ENCODE measurements around the gene C14orf119.

Gene C14orf119, protein sequence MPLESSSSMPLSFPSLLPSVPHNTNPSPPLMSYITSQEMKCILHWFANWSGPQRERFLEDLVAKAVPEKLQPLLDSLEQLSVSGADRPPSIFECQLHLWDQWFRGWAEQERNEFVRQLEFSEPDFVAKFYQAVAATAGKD

DNA sequence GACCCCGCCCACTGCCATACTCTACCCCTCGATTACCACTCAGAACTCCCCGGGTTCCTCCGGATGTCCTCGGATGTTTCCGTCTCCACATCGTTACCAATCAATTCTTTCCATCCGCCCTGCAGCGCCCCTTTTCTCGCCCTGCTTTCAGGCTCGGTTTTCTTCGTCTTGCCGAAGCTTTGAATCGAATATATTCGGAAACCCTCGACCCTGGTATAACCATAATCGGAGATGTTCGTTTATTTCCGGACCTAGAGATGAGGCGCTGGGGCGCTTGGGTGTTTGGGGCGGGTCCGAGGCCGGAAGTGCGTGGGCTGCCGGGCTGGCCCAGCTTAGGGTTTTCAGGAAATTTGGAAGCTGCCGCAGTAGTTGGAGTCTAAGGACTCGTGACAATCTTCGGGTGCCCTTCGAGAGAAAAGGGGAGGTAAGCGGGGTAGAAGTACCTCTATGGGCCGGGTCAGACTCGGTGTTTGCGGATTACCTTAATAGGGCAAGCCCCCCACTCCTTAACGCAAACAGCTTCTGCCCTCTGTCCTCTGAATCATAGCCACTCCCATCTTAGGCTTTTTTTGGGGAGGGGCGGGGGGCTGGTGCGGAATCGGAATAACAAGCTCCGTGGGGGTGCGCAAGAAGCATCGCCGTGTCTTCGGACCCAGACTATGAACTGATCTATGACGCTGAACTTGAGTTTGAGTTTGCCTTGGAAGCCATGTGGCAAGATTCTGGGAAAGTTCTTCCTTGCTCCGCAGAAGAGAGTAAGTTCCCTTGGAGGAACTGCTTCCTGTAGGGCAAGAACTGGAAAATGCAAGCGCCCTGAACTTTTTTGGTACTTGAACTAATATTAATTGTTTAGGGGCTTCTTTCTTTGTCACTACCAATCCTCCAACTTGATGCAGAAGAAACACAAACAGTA is at the start of gene C14orf119:
C14orf119 (plus strand) TSS at position 310 of the 913 bp plus-strand sequence. CDS start 2,154 bp downstream, outside the sequence.
- peak; percentile 98 for DNase-seq (ENCODE audit: low spot score)

DNA sequence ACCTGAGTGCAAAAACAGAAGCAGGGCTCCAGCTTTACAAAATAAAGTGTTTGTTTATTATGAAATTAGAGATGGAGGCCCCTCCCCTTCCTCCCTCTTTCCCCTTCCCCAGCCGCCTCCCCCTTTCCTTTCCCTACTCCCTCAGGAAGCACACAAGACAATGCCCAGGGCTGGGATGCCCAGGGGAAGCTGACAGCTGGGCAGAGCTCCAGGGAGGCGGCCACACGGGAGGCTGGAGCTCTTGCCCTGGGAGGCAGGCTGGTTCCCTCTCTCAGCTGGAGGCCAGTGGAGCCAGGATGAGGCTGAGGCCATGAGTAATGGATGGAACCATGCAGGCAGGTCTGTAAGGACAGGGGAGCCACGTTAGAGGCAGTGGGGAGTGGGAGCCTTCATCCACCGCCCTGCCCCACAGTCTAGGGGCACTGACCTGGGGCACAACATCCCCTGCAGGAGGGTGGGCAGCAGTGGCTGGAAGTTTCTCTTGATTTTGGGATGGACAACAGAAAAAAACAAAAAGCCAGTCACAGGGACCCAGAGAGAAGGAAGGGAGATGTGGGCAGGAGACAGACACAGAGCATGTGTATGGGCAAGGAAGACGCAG is 48.2 kb upstream of the C14orf119 start:
- no peak for DNase-seq (ENCODE audit: low spot score)

DNA sequence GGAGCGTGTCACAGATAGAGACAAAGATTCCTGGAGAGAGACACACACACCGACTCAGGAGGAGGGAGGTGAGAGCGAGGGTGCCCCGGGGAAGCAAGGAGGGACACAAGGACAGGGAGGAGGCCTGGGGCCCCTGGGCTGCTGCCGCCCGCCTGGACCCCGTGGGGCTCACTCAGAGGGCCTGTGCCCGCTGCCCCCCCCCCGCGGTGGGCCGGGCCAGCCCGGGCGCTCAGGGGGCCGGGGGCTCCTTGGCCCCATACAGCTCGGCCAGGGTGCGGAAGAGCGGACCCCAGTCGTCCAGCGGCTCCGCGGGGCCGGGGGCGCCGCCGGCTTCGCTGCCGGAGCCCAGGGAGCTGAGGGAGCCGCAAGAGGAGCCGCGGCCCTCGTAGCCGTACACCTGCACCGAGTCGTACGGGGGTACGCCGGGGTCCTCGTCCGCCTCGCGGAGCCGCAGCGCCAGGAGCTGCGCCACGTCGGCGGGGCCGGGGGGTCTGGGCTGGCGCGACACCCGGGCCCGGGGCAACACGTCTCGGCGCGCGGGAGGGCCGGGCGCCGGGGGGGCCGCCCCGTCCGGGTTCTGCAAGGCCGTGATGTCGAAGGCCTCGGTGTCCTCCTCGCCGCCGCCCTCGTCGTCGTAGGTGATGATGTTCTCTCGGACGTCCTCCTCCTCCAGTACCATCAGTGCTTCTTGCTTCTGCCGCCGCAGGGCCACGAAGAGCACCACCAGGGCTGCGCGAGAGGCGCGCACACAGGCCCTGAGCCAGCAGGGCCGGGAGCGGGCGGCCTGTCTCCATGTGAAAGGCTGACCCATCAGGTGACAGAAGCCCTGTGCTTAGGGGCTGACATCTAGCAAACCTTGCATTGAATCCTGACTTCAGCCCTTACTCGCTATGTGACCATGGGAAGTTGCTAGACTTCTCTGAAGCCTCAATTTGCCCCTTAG is 47.3 kb upstream of the C14orf119 start:
- no peak for DNase-seq (ENCODE audit: low spot score)

DNA sequence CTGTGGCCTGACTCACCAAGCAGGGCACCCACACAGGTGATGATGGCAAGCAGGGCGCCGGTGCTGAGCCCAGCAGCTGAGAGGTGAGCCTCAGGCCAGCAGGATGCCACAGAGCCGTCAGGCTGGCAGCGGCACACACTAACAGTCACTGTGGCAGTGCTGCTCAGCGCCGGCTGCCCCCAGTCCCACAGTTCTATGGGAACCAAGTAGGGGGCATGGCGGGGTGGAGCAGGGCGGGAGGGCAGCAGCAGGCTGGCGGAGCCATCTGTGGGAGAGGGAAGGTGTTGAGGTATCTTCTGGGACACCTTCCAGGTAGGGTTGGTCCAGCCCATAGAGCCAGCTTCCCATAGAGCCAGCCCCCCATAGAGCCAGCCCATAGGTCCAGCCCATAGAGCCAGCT is 46.3 kb upstream of the C14orf119 start:
- DNase-seq (ENCODE audit: low spot score): no peak

DNA sequence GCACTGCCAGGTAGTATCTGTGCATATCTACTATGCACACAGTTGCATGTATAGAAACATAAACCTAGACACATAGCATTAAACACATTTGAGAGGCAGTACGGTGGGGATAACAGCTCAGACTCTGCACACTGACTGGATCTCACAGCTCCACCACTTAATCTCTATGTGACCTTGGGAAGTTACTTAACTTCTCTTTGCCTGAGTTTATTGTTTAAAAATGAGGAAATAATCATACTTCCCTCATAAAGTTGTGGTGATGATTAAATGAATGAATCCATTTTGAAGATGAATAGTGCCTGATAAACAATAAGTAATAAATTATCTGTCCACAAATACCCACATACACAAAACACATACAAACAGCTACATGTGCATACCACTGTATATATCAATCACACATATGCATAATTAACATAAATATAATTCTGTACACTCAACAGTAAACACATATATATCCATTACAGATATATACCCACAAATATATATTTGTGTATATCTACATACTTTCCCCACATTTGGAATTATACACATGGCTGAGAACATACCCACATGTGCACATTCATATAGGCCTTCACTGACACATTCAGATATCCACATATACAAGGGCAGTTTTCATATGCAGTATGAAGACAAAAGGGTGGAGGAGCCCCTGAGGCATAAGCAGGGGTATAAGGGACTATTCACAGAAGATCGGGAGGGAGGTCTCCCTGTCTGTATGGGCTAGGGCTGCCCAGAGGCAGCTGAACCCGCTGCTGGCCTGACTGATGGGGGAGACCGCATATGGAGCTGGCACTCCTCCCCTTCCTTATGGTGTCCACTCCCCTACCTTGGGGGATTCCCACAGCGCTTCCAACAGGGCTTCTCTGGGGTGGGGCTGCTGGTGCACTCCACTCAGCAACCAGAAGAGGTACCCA is 43.9 kb upstream of the C14orf119 start:
- DNase-seq (ENCODE audit: low spot score): no peak

DNA sequence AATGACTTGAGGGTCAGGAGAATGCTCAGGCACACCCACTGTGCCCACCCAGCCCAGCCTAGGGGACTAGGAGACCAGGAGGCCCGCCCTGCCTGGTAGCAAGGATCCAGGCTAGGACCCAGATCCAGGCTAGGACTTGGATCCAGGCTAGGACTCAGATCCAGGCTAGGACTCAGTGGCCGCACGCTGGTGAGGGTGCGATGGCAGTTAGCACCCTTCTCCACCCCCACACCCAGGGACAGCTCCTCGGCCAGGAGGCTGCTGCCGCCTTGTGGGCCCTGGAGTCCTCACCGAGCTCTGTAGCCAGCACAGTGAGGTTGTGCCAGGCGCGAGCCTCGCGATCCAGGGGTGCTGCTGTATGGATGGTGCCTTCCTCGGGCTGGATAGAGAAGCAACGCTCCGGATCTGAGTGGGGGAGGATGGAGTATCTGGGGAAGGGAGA is 43.1 kb upstream of the C14orf119 start:
- DNase-seq (ENCODE audit: low spot score): peak; percentile 31

DNA sequence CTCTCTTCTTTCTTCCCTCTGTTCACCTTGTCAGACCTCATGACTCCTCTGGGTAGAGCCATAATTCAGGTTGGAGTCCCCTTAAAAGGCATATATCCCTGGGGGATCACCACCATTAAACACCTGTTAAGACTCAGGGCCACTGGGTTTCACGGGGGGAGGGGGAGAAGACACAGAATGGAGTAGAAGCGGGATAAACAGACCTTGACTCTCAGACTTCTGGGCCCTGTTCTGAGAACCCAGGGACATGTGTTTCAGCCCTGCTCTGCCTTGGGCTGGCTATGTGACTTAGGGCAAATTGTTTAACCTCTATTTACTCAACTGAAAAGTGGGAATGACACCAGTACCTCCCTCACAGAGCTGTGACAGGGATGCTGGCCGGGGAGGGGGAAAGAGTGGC is 42.6 kb upstream of the C14orf119 start:
- DNase-seq (ENCODE audit: low spot score): no peak

DNA sequence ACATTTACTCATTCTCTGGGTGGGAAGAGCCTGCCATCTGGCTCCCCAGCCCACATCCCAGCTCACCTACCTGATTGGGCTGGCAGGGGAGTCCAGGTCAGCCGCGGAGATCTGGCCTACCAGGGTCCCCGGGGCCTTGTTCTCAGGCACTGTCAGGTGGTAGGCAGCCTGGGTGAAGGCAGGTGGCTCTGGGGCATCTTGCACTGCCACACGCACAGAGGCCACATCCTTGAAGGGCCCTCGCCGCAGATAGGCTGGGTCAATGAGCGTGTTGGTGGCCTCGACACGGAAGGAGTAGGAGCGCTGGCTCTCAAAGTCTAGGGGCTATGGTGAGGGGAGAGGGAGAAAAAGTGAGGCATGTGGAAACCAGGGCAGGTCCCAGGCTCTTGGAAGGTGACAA is 41.9 kb upstream of the C14orf119 start:
- no peak for DNase-seq (ENCODE audit: low spot score)

DNA sequence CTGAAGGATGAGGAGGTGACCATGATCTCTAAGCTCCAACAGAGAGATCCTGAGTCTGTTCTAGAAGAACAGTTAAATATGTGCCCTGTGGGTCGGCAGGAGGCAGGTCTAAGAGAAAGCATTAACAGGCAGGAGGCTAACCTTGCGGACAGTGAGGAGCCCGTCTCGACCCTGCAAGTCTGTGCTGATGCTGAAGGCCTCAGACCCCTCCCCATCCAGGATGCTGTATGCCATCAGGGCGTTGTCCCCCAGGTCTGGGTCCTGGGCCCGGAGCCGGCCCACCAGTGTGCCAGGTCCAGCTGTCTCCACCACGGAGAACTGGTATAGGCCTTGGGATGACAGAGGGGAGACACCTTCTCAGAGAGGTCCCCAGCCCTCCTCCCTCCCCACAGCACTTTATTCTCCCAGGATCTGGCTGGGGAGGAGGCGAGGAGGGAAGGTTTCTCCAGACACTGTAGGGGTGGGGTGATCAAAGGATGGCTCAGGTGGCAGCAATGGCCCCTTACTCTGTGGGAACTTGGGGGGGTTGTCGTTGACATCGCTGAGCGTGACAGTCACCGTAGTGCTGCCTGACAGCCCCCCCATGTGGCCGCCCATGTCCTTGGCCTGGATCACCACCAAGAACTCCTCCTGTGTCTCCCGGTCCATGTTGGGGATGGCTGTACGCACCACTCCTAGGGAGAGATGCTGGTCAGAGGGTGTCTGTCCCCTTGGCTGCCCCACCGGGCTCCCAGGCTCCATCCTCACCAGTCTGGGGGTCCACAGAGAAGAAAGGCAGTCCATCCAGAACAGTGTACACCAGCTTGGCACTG is 41.1 kb upstream of the C14orf119 start:
- peak; percentile 32 for DNase-seq (ENCODE audit: low spot score)

DNA sequence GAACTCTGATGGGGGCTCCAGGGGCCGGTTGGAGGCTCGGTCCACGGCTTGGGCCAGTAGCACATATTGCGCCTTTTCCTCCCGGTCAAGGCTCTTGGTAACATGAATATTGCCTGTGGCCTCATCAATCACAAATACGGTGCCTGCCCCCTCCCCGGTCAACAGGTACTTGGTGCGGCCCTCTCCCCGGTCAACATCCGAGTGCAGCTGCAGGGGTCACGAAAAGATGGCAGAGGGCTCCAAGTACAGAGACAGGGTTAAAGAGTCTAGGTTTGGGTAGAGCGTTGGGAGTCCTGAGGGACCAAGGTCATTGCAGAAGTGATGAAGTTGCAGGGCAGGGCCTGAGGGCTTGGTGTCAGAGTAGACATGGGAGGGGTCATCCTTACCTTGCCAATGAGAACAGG is 40.2 kb upstream of the C14orf119 start:
- DNase-seq (ENCODE audit: low spot score): no peak

DNA sequence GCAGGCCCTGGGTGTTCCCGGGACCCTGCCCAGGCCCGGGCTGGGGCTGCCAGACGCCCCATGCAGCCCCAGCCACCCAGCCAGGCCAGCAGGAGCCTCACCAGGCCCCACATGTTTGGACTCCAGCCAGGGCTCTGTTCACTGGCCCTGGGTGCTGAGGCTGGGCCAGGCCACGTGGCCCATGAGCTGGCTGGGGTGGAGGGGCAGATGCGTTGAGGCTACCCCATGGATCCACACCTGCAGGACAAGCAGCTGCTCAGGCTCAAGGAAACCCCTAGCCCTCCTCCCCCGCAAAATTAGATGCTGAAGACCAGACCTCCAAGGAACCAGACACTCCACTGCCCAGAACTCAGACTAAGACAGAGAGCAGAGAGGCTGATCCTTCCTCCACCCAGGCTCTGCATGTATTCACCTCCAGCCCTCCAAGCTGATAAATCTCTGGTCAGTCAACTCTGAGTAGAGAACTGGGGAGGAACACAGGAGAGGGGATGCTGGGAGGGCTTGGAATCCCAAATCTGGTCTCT is 39.6 kb upstream of the C14orf119 start:
- peak; percentile 28 for DNase-seq (ENCODE audit: low spot score)

DNA sequence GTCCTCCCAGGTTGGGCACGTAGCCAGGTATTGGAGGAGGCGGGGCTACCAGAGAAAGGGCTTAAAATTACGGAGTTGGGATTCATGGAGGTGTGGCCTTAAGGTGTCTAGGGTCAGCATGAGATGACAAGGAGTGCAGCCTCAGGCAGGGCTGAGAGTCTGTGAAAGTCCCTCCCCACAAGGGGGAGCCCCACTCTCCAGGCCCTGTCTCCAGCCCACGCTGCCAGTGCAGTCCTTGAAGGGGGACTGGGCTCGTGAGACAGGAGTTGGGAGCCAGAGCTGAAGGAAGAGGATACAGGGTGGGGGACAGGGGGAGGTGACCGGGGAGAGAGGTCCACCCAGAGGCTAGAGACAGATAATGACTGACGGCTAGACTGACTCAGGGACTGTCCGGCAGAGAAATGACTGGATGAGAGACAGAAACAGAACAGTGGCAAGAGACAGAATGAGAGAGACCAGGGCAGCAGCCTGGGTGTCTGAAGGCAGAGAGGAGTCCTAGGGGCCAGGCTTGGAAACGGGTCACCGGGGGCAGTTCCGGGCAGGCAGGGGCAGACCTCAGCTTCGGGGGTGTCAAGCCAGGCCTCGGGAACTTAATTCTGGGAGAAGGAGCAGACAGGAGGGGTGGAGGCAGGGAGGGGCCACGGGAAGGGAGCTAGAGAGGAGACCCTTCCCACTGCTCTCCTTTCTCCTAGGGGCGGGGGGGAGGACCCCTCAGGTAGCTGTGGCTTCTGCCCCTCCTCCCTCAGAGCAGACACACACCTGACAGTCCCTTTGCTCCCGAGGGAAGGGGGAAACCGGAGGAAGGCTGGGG is 39.0 kb upstream of the C14orf119 start:
- DNase-seq (ENCODE audit: low spot score): peak; percentile 89

DNA sequence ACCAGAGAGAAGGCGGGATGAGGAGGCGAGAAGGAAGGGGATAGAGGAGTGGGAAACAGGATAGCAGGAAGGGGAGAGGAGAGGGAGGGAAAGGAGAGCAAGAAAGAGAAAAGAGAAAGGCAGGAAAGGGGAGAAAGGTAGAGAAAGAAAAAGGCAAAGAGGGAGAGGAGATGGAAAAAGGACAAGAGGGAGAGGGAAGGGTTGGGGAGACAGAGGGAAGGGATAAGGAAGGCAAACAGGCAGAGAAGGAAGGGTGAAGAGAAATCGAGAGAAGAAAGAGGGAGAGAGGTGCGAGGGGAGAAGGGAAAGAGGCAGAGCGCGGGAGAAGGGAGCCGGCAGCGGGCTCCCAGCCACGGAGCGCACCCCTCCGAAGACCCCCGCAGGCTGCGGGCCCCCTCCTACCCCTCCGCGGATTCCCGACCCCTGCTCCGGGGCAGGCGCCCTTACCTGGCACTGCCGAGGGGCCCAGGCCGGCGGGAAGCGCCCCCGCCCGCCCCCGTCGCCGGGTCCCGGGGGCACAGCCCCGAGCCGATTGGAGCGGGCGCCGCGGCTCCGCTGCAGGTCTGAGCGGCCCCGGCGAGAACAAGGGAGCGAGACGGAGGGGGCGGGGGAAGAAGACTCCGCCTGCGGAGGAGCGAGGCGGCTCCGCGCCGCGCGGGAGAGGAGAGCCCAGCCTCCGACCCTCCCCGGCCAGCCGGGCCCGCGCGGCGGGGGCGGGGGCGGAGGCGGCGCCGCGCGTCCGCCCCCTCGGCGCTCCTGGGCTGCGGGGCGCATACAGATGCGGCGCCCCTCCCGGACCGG is 38.1 kb upstream of the C14orf119 start, which contains the start of gene CDH24:
CDH24 (minus strand) TSS at position 565 of the 801 bp plus-strand sequence. CDS start 1,787 bp downstream, outside the sequence.
- peak; percentile 89 for DNase-seq (ENCODE audit: low spot score)

DNA sequence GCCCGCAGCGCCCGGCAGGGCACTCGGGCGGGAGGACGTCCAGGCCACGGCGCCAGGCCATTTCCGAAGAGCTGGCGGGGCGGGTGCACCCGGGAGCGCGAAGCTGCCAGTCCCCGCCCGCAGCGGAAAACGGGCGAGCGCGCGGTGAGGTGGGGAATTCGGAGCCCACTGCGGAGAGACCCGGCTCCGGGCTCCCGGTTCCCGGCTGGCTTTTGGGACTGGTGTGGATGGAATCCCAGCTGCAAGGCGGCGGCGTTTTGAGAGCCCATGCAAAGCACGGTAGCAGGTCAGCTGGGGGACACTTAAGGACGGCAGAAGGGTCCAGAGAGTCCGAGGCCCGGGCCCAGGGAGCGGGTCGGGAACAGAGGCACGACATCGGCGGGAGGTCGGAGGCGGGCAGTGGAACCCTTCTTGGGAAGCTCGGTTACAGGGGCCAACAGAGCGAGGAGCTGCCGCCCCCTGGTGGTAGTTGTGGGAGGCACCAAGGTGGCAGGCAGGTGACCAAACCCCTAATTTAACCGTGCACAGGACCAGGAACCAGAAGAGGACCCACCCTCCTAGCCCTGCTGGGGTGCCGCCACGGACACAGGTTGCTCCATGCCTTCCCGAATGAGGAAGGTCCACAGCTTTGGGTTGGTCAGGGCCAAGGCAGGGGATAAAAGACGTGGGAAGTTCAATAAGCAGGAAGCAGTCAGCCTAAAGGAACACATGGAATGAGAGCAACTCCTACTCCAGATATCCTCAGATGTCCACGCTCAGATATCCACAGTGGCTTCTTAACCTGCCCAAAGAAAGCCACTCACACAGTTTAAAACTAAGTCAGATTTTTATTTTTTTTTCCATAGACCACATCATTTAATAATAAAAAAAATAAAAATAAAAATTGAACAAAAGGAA is 37.3 kb upstream of the C14orf119 start:
- peak; percentile 89 for DNase-seq (ENCODE audit: low spot score)

DNA sequence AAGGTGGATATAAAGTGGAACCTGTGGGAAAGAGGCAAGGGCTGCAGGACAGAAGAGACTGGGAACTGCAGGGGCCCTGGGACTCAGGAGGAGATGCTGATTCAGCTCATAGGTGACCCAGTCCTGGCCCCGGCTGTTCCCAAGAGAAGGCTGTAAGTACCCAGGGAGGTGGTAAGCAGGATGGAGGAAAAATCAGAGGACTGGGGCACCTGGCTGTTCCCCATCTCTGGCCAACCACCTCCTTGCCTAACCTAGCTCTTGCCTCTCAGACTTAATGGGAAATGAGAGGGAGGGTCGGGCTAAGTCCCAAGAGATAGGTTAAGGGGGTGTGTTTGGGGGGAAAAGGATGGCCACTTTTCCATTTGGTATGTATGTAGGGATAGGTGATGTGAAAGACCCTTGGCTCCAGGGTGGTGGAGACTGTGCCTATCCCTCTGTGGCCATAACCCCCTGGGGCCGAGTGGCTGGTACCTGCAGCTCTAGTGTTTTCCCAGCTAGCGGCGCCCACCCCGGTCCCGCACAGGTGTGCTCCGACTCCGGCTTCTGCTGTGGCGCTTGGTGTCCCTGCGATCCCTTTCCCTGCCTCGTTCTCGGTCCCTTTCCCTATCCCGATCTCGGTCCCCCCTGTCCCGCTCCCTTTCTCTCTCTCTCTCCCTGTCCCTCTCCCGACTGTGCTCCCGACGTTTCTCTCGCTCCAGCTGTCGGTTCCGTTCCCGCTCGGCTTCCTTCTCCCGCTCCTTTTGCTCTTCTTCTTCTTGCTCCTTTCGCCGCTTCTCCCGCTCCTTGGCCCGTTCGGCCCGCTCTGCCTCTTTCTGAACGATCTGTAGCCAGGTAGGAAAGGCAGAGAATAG is 36.4 kb upstream of the C14orf119 start:
- no peak for DNase-seq (ENCODE audit: low spot score)
